Tibial nerve (tissue), 4 donors: ENCODE results near the gene EXD3. TPM values are rescaled to one million over a fixed set of nuclear protein-coding genes. Genes with fewer than 3 reads are reported as not detected.

Experiments used
- DNase-seq, 2 donors: peaks; one replicate each; pipeline ENCODE4 v3.0.0-alpha.2; 2019; ENCODE audit warnings: low spot score in 2 of 2
- H3K27ac ChIP-seq, 4 donors: fragments of 200-600 bp; sonication (generic) in 3 of 4; one replicate each; pipeline ENCODE4 v1.5.1; 2017 to 2019; ENCODE audit warnings: mild to moderate bottlenecking in 1 of 4
- H3K27me3 ChIP-seq, 2 donors: fragments of 200-600 bp; sonication (generic) in 1 of 2; one replicate each; pipeline versions ENCODE4 v1.5.1 to v1.6.0; 2017 to 2019
- H3K36me3 ChIP-seq, 3 donors: fragments of 200-600 bp; sonication (generic); one replicate each; pipeline ENCODE4 v1.5.1; 2018 to 2019
- H3K4me1 ChIP-seq, 4 donors: fragments of 200-600 bp; sonication (generic) in 3 of 4; one replicate each; pipeline ENCODE4 v1.5.1; 2017 to 2019
- H3K4me3 ChIP-seq, 4 donors: fragments of 200-600 bp; sonication (generic) in 3 of 4; one replicate each; pipeline ENCODE4 v1.5.1; 2017 to 2019; ENCODE audit warnings: mild to moderate bottlenecking in 1 of 4, moderate library complexity in 1 of 4
- H3K9me3 ChIP-seq, 4 donors: fragments of 200-600 bp; sonication (generic) in 3 of 4; one replicate each; pipeline ENCODE4 v1.5.1; 2017 to 2019
- CTCF ChIP-seq, 5 experiments: fragments of 200-600 bp in 3 of 5; fragments of 450-650 bp in 2 of 5; sonication (generic) in 3 of 5; IDR thresholded peaks; one replicate each; pipeline ENCODE4 v1.5.1; 2016 to 2019; ENCODE audit warnings: antibody characterized with exemption in 5 of 5, mild to moderate bottlenecking in 3 of 5, moderate library complexity in 2 of 5
- EP300 ChIP-seq, 2 donors: sonication (generic); formaldehyde crosslinking; IDR thresholded peaks; one replicate each; pipeline ENCODE4 v1.6.1; 2017; ENCODE audit warnings: antibody characterized with exemption in 2 of 2, mild to moderate bottlenecking in 1 of 2
- POLR2A ChIP-seq, 2 donors: fragments of 450-650 bp; IDR thresholded peaks; one replicate each; pipeline ENCODE4 v1.6.1; 2017; ENCODE audit warnings: antibody characterized with exemption in 2 of 2, mild to moderate bottlenecking in 2 of 2, moderate library complexity in 2 of 2
- WGBS, 2 donors: methylation state at CpG; one replicate each; pipeline ENCODE4 v1.1.5; 2018; 5-methylcytosine and 5-hydroxymethylcytosine counted together
- total RNA-seq, 4 donors: library from RNA; depleted of rRNA; stranded (reverse); fragments of >200 nt; gene quantifications; one replicate each; pipeline ENCODE4 v1.1.0, GENCODE V29; 2016

EXD3 gene
- total RNA-seq, 4 donors from 2014 or later, result 27.6 to 99.9 (median 55.2) TPM

GRCh38 chr9:137433349-137433915 is 10.5 kb upstream of the EXD3 start:
- TF ChIP-seq CTCF (IDR thresholded peaks at IDR 0.05) (no peak), EP300 (IDR thresholded peaks at IDR 0.05) (no peak), POLR2A (IDR thresholded peaks at IDR 0.05) (no peak)
- Histone ChIP-seq H3K27me3 (peaks cover 0 to 12% of the 10 kb centered on the region in 2 donors), H3K4me1 (peaks cover 0 to 13% (median 3%) of the 10 kb centered on the region in 4 donors), H3K27ac (no peak overlapping the region), H3K4me3 (no peak overlapping the region), H3K9me3 (no peaks in the 10 kb centered on the region), H3K36me3 (peaks cover 0 to 8% (median 0%) of the 10 kb centered on the region in 3 donors)
- DNase-seq, result no peak
- WGBS, 2 donors, result 72 to 81% methylated on average over 8 to 16 of the region's 19 CpGs

GRCh38 chr9:137432687-137433348 is 9.9 kb upstream of the EXD3 start:
- H3K27me3 ChIP-seq, result peaks cover 0 to 12% of the 10 kb centered on the region in 2 donors
- WGBS, 2 donors, result 88 to 91% methylated on average over 11 to 18 of the region's 20 CpGs

GRCh38 chr9:137431416-137431931 is 8.5 kb upstream of the EXD3 start:
- no peak for DNase-seq
- no peak overlapping the region for H3K27ac ChIP-seq
- H3K9me3 ChIP-seq, result no peaks in the 10 kb centered on the region
- TF ChIP-seq POLR2A (IDR thresholded peaks at IDR 0.05) (no peak), EP300 (IDR thresholded peaks at IDR 0.05) (no peak), CTCF (IDR thresholded peaks at IDR 0.05) (no peak)
- WGBS, 2 donors, result 78 to 83% methylated on average over 13 to 17 of the region's 21 CpGs
- H3K36me3 ChIP-seq, result peaks cover 0 to 8% (median 0%) of the 10 kb centered on the region in 3 donors
- H3K4me1 ChIP-seq, result peaks cover 0 to 10% (median 3%) of the 10 kb centered on the region in 4 donors
- H3K4me3 ChIP-seq, result no peak overlapping the region
- peaks cover 0 to under 1% of the 10 kb centered on the region in 2 donors for H3K27me3 ChIP-seq

More at GRCh38 chr9:137432687-137433348, 9.9 kb upstream of the EXD3 start:
- Histone ChIP-seq H3K36me3 (peaks cover 0 to 8% (median 0%) of the 10 kb centered on the region in 3 donors), H3K4me1 (peaks cover 0 to 13% (median 3%) of the 10 kb centered on the region in 4 donors), H3K9me3 (no peaks in the 10 kb centered on the region), H3K27ac (no peak overlapping the region), H3K4me3 (no peak overlapping the region)
- no peak for DNase-seq
- TF ChIP-seq POLR2A (IDR thresholded peaks at IDR 0.05), result no peak
- TF ChIP-seq CTCF (IDR thresholded peaks at IDR 0.05), result no peak
- TF ChIP-seq EP300 (IDR thresholded peaks at IDR 0.05), result no peak

GRCh38 chr9:137430723-137431415 is 7.9 kb upstream of the EXD3 start:
- H3K4me3 ChIP-seq, result no peak overlapping the region
- TF ChIP-seq POLR2A (IDR thresholded peaks at IDR 0.05) (no peak), EP300 (IDR thresholded peaks at IDR 0.05) (no peak), CTCF (IDR thresholded peaks at IDR 0.05) (no peak)
- H3K36me3 ChIP-seq, result peaks cover 0 to 8% (median 0%) of the 10 kb centered on the region in 3 donors
- no peaks in the 10 kb centered on the region for H3K27me3 ChIP-seq
- peaks cover 0 to 4% (median 1%) of the 10 kb centered on the region in 4 donors for H3K4me1 ChIP-seq
- H3K9me3 ChIP-seq, result no peaks in the 10 kb centered on the region
- 69 to 81% methylated on average over 14 to 17 of the region's 27 CpGs for WGBS, 2 donors
- no peak for DNase-seq
- H3K27ac ChIP-seq, result no peak overlapping the region
